ENCODE results near the gene CHRNA9.
A peak's percentile ranks its signal among the peaks of the same experiment; 100 is the strongest.

CHRNA9 gene

DNA sequence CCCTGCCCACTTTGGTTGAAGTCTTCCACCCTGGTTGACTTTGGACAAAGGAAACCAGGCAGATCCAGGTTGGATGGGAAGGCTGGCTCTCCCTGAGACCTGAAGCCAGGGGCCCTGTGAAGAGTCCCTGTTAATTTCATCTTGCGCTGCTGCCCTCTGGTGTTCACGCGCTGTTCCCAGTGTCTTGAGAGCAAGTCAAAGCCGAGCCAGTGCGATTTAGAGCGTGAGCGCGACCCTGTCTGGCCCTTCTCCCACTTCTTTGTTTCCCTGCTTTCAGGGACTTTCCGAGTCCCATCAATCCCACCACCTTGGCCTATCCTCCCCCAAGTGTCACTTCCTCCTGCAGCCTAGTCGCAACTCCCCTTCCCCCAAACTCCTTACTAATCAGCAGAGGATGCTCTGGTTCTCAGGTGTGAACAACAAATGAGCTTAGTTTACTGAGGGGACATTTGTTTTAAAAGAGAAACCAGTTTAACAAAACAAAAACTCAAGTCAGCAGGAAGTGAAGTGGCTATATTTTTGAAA, 25.8 kb upstream of the CHRNA9 start:
- peak; percentile 89 for DNase-seq (ENCODE audit: low spot score)

DNA sequence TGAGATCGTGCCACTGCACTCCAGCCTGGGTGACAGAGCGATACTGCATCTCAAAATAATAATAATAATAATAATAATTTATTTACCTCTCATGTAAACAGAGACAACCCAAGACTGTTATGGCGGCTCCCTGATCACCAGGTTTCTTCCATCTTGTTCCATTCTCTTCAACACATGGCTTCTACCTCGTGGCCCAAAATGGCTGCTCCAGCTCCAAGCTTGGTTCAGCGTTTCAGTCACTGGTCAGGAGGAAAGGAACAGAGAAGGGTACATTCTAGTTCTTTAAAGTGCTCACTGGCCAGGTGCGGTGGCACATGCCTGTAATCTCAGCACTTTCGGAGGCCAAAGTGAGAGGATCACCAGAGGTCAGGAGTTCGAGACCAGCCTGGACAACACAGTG, 24.9 kb upstream of the CHRNA9 start:
- DNase-seq (ENCODE audit: low spot score): no peak

DNA sequence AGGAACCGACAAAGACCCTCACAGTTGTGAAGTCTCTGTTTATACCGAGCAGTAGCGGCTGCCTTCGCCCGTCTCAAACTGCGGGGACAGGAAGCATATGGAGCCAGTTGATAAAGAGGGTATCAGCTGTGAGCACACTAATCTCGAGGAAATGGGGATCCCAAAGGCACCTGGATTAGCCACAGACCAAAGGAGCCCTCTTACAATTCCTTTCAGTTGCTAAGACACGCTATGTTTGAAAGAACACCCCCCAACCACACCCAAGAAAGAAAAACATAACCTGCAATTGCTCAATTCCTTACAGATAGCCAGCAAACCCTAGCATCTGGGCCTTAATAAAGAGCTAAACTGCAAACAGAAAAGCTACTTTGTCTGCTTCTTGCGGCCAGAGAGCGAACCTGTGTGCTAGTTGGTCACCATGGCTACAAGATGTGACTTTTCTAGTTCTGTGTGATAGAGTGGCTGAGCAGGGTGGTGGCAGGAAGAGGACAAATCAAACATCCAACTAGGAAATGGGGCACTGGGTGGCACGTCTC, 23.3 kb upstream of the CHRNA9 start:
- no peak for DNase-seq (ENCODE audit: low spot score)

DNA sequence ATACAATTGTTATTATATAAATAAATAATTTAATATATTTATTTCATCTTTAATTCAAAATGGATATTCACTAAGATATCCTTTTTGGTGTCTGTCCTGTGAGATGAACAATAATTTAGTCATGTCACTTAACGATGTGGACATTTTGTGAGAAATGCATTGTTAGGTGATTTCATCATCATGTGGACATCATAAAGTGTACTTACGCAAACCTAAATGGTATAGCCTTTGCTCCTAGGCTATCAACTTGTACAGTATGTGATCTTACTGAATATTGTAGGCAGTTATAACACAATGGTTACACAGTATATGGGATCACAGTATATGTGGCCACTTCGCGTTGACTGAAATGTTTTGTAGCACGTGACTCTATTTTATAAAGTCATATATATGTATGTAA, 20.2 kb upstream of the CHRNA9 start:
- DNase-seq (ENCODE audit: low spot score): no peak

DNA sequence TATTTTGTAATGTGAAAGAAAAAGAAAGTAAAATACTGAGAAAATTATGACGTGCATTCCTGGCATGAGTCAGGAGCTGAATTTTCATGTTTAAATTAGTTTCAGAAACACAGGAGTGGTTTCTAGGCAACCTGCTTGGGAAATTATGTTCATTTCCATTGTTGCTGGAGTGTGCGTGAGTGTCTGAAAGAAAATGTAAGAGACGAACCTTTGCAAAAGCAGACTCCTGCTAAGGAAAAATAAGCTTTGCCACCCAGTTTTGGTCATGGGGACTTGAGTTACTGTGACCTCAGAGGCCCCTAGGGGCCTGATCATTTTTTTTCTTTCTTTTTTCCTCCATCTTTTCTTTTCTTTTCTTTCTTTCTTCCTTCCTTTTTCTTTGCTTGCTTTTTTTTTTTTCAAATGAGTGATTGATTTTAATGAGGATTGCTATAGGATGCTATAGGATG, 18.8 kb upstream of the CHRNA9 start:
- peak; percentile 83 for DNase-seq (ENCODE audit: low spot score)

DNA sequence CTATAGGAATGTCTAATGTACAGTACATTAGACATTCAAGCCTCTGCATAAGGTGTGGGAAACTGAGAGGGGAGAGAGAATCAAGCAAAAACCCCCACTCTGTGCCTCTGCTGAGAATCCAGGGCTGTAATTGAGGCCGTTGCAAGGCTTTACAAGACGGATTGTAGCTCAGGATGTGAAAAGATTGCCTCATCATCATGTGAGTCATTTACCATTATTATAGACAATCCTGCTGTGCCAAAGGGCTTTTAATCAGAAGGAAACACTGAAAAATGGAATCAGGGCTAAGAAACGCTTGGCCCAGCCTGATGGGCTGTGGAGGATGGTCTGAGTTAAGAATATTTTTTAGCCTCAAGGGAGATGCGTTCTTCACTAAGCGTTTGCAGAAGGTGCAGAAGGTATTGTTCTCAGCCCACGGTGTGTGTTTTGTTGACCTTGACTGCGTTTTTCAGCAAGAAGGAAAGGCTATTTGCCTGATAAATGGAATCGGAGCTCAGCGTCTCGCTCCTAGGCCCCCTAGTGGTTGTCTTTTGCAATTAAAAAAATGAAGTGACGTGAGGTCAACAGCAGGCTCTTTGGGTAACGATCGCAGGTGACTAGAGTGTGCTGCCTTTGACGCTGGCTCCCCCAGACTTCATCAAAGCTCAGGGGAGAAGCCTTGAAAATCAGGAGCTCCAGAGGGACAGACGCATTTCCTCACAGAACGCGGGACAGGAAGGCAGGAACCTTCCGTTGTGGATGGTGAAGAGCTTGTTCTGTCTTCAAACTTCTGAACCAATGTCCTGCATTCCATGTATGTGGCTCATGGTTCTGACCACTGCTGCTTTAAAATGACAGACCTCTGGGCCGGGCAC, 18.1 kb upstream of the CHRNA9 start:
- peak; percentile 84 for DNase-seq (ENCODE audit: low spot score)

DNA sequence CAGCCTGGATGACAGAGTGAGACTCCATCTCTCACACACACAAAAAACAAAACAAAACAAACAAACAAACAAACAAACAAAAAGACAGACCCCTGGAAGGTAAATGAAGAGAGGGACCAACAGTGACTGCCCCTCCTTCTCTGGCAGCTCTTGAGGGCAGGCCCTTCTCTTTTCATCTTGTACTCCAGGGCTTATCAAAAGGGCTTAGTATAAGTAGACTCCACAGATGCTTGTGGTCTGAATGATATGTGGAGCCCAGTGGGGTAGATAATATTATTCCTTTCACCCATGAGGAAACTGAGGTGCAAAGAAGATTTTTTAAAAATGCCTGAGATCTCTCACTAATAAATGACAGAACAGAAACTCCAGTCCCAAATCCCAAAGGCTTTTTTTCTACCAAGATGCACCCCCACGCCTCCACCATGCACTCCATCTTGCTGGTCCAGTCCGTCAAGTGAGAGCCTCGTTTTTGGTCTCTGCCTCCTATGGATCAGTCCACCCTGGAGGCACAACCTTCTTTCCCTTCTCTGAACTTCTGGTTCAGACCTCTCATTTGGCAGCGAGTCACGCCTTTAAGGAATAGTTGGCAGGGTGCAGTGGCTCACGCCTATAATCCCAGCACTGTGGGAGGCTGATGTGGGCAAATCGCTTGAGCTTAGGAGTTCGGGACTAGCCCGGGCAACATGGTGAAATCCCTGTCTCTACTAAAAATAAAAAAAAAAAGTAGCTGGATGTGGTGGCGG, 17.0 kb upstream of the CHRNA9 start:
- DNase-seq (ENCODE audit: low spot score): no peak

DNA sequence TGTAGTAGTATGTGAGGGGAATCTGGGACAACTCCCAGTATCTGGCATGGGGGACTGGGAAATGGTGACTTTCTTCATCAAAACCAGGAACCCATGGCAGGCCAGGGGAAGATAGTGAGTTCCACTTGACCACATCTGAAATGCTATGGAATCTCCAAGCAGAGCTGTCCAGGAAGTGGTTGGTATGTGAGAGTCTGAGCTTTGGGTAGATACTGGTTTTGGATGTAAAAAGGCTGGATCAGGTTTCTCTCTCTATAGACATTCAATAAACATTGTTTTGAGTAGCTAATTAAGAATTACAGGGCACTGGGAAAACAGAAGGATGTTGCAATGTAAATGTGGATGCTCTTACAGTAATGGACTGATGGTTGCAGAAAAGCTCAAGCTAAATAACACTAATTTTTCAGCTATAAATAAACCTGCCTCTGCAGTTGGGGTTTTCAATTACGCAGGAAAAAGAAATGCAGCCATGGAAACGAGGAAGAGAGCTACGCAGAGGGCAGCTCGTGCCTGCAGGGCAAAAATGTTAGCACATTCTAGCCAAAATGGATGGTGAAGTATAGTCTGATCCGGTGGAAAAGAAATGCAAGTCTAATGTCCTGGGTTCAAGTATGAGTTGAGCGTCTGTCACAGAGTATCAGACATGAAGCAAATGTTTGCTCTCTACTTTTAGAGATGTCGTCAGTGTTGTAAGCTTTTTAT, 13.4 kb upstream of the CHRNA9 start:
- DNase-seq (ENCODE audit: low spot score): no peak

DNA sequence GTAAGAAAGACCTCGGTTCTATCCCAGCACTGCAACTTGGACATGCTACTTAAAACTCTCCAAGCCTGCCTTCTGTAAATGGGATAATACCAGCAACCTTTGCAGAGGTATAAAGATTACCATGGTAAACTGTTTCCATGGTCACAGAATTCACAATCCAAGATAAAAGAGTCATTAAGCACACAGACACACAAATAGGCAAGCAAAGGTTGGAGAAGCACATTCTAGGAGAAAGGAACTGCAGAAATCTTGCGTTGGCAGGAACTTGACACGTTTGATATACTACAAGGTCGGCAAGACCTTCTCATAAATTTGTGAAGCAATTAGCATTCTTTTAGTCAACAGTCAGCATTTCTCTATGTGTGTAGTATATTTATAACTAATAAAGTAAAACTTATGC, 12.3 kb upstream of the CHRNA9 start:
- no peak for DNase-seq (ENCODE audit: low spot score)

DNA sequence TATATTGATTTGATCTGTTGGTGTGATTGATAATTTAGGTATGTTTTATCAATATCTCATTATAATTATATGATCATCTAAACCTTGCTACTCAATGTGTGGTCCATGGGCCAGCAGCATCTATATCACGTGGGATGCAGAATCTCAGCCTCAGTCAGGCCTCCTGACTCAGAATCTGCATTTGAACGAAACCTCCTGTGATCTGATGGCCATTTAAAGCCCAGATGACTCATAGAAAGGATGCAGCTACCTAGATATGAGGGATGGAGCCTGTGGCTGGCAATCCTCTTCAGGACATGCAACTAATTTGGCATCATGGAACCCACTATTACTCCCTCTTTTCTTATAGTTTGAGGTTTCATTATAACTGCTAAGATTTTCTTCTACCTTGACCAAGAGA, 11.3 kb upstream of the CHRNA9 start:
- DNase-seq (ENCODE audit: low spot score): peak; percentile 27

DNA sequence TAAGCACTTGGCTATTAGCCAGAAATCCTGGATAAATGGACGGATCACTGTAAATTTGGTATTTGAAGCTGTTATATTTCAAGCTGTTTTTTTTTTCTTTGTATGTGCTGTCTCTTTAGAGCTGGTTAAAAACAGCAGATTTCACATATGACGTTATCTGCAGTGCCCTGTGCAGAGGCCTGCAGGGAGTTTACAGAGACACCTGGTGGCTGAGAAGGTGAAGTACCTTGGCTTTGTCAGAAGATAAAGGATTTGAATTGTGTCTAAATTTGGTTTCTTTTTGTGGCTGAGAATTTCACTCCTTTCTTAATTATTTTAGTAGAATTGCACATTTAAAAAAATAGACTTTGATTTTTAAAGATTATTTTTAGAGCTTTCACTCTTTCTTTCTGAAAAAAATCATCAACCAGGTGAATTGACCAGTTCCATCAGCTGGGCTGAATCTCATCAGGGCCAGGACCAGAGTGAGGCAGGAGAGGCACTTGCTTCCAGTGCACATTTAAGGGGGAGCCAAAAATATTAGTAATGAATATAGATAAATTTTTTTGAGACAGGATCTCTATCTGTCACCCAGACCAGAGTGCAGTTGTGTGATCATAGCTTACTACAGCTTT, 9.6 kb upstream of the CHRNA9 start:
- peak; percentile 83 for DNase-seq (ENCODE audit: low spot score)

DNA sequence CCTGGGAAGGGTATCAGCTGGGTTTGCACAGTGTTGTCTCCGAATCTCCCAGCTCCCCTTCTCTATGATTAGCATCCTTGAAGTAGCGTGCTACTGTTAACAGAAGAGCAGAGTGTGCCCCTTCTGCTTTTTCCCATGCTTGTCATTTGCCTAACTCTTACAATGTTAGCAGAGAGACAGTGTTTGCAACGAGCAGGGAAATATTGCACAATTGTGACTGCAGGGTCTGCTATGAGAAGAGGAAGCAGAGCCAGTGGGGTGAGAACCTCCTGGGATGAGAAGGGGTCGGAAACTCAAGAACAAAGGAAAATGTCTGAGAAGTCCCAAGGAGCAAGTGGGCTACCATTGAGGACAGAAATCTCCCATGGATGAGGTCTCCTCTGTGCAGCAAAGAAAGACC, 7.8 kb upstream of the CHRNA9 start:
- no peak for DNase-seq (ENCODE audit: low spot score)

DNA sequence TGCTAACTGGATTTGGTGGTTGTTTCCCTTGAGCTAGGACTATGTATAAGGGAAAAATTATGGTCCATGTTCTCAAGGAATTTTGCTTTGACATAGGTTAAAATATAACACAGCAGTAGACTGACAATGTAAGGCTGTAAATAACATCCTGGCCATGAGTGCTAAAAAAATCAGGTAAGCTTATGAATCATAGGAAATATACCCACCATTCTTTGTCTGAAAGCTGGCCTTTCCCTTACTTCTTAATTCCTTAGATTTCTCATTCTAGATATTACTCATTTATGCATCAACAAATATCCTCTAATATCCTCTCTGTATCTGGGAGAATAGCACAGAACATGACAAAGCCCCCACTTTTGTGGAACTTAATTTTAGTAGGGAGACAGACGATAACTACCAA, 6.8 kb upstream of the CHRNA9 start:
- no peak for DNase-seq (ENCODE audit: low spot score)

DNA sequence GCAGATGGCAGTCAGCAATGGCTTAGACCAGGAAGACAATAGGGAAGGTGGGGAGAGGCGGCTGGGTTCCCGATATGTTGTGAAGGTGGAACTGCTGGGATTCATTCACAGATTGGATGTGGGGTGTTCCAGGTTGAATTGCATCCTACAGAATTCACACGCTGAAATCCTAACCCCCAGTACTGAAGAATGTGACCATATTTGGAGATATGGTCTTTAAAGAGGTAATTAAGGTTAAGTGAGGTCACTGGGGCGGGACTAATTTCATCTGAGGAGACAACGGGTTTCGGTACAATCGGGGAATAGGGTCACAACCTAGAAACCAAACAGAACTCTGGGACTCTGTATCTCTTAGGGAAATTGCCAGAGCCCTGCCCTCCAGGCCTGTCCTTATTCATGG, 5.3 kb upstream of the CHRNA9 start:
- no peak for DNase-seq (ENCODE audit: low spot score)

DNA sequence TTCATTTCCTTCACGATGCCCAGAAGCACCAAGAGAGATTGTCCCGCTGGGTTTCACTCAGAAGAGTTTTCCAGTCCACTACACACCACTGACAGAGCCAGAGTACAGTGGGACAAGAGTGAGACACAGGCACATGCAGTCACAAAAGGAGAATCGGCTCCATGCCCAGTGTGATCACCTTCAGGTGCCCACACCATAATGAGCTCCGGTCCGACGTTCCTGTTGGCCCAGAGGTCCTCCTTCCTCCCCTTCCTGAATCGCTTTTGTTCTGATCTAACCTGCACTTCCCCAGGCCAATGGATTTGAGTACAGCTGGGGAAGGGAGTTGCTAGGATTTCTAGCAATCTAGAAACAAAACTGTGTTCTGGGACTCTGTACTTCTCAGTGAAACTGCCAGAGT, 4.6 kb upstream of the CHRNA9 start:
- no peak for DNase-seq (ENCODE audit: low spot score)

DNA sequence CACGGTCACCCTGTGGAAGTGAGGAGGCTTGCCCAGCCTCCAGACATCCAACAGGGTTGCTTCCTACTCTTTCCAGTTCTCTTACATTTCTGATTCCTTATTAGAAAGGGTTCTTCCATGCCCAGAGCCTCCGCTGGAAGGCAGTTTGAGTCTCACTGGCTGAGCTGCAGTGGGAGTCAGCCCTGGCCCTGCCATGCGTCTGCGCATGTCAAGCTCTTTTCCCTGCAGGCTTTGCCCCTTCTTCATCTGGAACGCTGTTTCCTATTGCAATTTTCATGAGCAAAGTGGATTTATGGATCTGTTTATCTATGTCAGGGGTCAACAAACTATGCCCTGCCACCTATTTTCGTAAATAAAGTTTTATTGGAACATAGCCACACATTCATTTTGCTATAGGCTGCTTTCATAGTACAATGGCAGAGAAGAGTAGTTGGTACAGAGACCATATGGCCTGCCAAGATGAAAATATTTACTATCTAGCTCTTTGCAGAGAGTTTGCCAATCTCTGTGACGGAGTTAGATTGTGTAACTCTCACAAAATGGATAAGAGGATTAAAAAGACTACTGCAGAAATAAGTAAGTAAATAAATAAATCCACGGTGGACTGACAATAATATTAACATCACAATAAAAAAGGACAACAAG, 3.9 kb upstream of the CHRNA9 start:
- DNase-seq (ENCODE audit: low spot score): no peak

DNA sequence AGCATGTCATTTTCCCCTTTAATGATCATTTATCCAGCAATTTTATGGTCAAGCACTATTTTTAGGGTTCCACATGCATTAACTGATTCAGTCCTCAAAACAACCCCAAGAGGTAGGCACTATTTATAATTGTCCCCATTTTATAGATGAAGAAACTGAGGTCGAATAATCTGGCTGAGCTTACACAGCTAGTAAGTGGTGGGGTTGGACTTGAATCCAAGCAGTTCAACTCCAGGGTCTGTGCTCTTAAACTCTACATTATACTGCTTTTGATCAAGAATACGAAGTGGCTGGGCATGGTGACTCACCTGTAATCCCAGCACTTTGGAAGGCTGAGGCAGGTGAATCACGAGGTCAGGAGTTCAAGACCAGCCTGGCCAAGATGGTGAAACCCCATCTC, 3.2 kb upstream of the CHRNA9 start:
- no peak for DNase-seq (ENCODE audit: low spot score)

DNA sequence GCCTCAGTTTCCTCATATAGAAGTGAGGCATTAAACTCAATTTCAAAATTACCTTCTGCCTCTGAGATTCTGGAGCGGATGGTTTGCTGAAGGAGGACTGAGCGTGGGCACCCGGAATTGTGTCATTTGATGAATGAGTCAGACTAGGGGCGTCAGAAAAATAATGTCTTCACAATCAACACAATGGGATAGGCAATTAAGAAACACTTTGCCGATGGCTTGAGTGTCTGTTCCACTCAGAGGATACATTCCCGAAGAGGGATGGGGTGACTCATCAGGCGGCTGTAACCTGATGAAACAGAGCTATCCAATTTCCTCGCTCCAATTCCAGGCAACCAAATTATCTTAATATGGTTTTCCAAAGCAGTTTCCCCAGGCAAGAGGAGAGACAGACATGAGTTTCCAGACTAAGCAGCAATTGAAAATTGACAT, 1.2 kb upstream of the CHRNA9 start:
- no peak for DNase-seq (ENCODE audit: low spot score)

DNA sequence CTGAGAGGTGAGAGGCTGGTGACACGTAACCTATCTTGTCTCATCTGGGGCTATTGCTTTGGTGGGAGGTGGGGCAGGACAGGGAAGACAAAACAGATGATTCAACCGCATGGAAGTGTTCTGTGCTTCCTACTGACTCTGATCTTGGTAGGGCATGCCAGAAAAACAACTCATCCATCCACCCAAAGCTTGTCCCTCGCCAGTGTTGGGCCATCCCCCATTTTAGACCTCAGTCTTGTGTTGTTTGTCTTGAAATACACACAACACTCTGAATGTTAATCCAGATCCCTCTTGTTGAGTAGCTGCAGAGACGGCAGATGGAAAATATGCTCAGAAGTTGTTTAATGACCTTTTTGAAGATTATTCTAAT, 377 bp downstream of the CHRNA9 start:
- DNase-seq (ENCODE audit: low spot score): no peak

DNA sequence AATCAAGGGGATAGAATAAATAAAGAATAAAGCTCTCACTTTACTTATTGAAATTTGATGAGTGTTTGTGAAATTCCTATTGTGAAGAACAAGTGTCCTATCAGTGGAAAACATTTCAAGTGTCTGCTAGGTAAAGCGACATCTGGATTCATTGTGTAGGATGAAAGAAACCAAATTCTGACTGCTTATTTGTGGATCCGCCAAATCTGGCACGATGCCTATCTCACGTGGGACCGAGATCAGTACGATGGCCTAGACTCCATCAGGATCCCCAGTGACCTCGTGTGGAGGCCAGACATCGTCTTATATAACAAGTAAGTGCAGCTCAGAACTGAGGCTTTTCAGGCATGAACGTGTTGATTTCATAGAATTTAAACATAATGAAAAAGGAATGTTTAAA, 1.9 kb downstream of the CHRNA9 start:
- DNase-seq (ENCODE audit: low spot score): no peak

DNA sequence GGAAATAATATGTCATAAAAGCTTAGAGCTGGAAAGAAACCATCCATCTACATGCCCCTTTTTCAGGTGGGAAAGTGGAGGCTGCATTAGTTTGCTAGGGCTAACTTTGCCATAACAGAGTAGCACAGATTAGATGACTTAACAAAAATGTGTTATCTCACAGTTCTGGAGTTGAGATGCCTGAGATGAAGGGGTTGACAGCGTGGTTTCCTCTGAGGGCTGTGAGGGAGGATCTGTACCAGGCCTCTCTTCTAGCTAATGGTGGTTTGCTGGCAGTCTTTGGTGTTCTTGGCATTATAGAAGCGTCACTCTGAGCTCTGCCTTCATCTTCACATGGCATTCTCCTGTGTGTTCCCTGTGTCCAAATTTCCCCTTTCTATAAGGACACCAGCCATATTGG, 2.4 kb downstream of the CHRNA9 start:
- DNase-seq (ENCODE audit: low spot score): no peak
